Neural progenitor cell (in vitro differentiated cells): ENCODE results near the gene BRD2.

ENCODE experiments used
- EZH2phosphoT487 ChIP-seq: fragments of 200-600 bp; sonication (generic); IDR thresholded peaks from 2 replicates; pipeline ENCODE4 v1.6.1; 2017; ENCODE audit warnings: antibody characterized with exemption
- TF ChIP-seq, protein P1 (sequence below): fragments of 200-600 bp; sonication (generic); IDR thresholded peaks from 2 replicates; pipeline ENCODE4 v1.5.1; 2017; ENCODE audit warnings: antibody characterized with exemption, mild to moderate bottlenecking

DNA sequence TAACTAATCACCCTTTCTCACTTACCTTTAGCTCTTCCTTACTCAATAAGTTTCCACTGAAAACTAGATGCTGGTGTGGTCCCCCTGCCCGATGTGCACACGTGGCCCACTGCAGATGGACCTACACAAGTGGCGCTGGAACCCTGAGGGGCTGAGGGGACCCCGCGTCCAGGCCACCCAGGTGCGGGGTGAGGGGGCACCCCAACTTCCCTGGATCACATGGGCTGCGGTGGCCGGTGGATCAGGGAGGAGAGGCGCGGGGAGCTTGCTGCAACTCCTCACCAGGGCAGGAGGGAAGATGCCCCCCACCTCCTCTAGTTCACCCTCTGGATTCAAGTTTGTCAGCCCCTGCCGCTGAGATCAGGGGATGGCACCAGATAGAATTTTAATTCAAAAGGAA, 53.5 kb downstream of the BRD2 start:
- no peak for TF ChIP-seq EZH2phosphoT487
- TF ChIP-seq, protein P1, sequence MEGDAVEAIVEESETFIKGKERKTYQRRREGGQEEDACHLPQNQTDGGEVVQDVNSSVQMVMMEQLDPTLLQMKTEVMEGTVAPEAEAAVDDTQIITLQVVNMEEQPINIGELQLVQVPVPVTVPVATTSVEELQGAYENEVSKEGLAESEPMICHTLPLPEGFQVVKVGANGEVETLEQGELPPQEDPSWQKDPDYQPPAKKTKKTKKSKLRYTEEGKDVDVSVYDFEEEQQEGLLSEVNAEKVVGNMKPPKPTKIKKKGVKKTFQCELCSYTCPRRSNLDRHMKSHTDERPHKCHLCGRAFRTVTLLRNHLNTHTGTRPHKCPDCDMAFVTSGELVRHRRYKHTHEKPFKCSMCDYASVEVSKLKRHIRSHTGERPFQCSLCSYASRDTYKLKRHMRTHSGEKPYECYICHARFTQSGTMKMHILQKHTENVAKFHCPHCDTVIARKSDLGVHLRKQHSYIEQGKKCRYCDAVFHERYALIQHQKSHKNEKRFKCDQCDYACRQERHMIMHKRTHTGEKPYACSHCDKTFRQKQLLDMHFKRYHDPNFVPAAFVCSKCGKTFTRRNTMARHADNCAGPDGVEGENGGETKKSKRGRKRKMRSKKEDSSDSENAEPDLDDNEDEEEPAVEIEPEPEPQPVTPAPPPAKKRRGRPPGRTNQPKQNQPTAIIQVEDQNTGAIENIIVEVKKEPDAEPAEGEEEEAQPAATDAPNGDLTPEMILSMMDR: no peak
